Keratinocyte (primary cell): ENCODE results near the gene ACKR4.

Source experiments
- CTCF ChIP-seq, 3 experiments: IDR thresholded peaks in 1 of 3; conservative IDR thresholded peaks in 1 of 3; optimal IDR thresholded peaks in 1 of 3; 2 replicates in 2 of 3; 3 replicates in 1 of 3; pipeline versions ENCODE3 to v1.5.1; 2011; ENCODE audit warnings: low read length in 3 of 3, mild to moderate bottlenecking in 3 of 3, moderate library complexity in 2 of 3, control low read depth in 1 of 3, inconsistent platforms in 1 of 3; ENCODE audit not compliant: insufficient read depth in 2 of 3; ENCODE audit errors: extremely low read depth in 1 of 3
- EZH2 ChIP-seq: IDR thresholded peaks from one replicate; pipeline ENCODE4 v1.6.1; 2012; ENCODE audit warnings: inconsistent platforms, mild to moderate bottlenecking, low read length, moderate library complexity

GRCh38 chr3:132638706-132639105 is 41.6 kb downstream of the ACKR4 start:
- TF ChIP-seq CTCF (optimal IDR thresholded peaks at IDR 0.05 in 1 of 3, IDR thresholded peaks at IDR 0.05 in 1 of 3, conservative IDR thresholded peaks at IDR 0.05 in 1 of 3; ENCODE audit: extremely low read depth in 1 of 3, insufficient read depth in 2 of 3, low read length in 3 of 3) (no peak), EZH2 (no peak)
